Right lobe of liver (tissue), 6 donors: ENCODE results near the gene ADSS2. TPM values are rescaled to one million over a fixed set of nuclear protein-coding genes. Genes with fewer than 3 reads are reported as not detected.

ENCODE experiments used
- ATAC-seq, 4 donors: fragments of 200-7000 bp; cut with Tn5 transposase; one replicate each; pipeline ENCODE4 v1.9.1; 2020; ENCODE audit warnings: mild to moderate bottlenecking in 4 of 4, moderate library complexity in 4 of 4
- DNase-seq, 3 donors: peaks; one replicate each; pipeline ENCODE4 v3.0.0-alpha.2; 2020
- H3K27ac ChIP-seq, 3 donors: fragments of 200-600 bp; one replicate each; pipeline ENCODE4 v1.8.0; 2022
- H3K27me3 ChIP-seq, 2 donors: fragments of 200-600 bp; one replicate each; pipeline ENCODE4 v1.8.0; 2022
- H3K36me3 ChIP-seq, 4 donors: fragments of 200-600 bp; sonication (generic) in 1 of 4; one replicate each; pipeline versions ENCODE4 v1.5.1 to v1.8.0; 2017 to 2022; ENCODE audit warnings: control low read depth in 1 of 4
- H3K4me1 ChIP-seq, 4 donors: fragments of 200-600 bp; sonication (generic) in 1 of 4; one replicate each; pipeline versions ENCODE4 v1.5.1 to v1.8.0; 2017 to 2022; ENCODE audit warnings: control low read depth in 1 of 4
- H3K4me3 ChIP-seq, 3 donors: fragments of 200-600 bp; one replicate each; pipeline ENCODE4 v1.8.0; 2022
- H3K9me3 ChIP-seq, 4 donors: fragments of 200-600 bp; sonication (generic) in 1 of 4; one replicate each; pipeline versions ENCODE4 v1.5.1 to v1.8.0; 2017 to 2022; ENCODE audit warnings: control low read depth in 1 of 4
- POLR2A ChIP-seq: fragments of 450-650 bp; IDR thresholded peaks from one replicate; pipeline ENCODE4 v1.6.1; 2017; ENCODE audit warnings: antibody characterized with exemption, mild to moderate bottlenecking
- WGBS: methylation state at CpG from one replicate; pipeline ENCODE4 v1.1.6; 2018; ENCODE audit warnings: low coverage, low lambda C conversion rate; ENCODE audit not compliant: insufficient coverage; ENCODE audit errors: missing lambda C conversion rate; 5-methylcytosine and 5-hydroxymethylcytosine counted together
- intact Hi-C, 2 donors: fragments of 100-400 bp; cut with DNase I; formaldehyde crosslinking; loops; one replicate each; pipeline versions ENCODE4 v1.11.2 to v1.14.1; 2022
- total RNA-seq, 6 experiments: library from RNA; depleted of rRNA in 2 of 6; stranded (reverse); fragments of >200 nt in 2 of 6; fragmentation: NEBNext Ultra II Directional in 3 of 6; extraction: Animal tissue kit (Norgen Biotek cat#: 25700) in 3 of 6; gene quantifications; one replicate each; pipeline versions ENCODE4 v1.1.0 to v1.2.4, GENCODE V29; 2016 to 2023
- TF ChIP-seq, protein P1 (sequence below), 4 donors: fragments of 200-600 bp in 3 of 4; fragments of 450-650 bp in 1 of 4; IDR thresholded peaks; one replicate each; pipeline versions ENCODE4 v1.5.1 to v1.8.0; 2016 to 2022; ENCODE audit warnings: antibody characterized with exemption in 4 of 4, mild to moderate bottlenecking in 2 of 4
- donor health status: DM: no; HTN: yes; CAD: no.
- donor health status: DM: no; HTN: no; CAD: no.
- donor health status: DM: no; HTN: no; CAD: no.
- donor health status: DM: no; HTN: yes; CAD: no.
- donor health status: DM: no; HTN: yes; CAD: no.

ADSS2 gene
- total RNA-seq, 6 experiments from 2014 or later = 9.8 to 16.1 (median 14.5) TPM

DNA sequence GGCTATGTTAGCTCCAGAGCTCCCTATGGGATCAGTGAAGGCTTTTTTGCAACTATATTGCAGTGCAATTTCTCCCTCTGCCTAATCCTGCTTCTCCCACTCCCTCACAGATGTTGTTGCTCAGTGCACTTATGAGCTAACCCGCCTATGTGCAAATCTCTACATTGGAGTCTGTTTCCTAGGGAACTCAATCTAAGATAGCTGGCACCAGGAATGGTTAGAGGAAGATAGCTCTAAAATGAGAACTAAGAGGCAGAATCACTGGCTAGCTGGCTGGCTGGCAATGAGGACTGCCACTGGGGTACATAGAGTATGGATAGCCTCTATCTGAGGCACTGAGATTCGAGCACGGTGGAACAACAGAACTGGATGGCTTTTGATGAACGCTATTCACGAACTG, 39.5 kb downstream of the ADSS2 start:
- ATAC-seq (no peak), DNase-seq (no peak)
- H3K4me3 ChIP-seq = no peak overlapping the region
- H3K27ac ChIP-seq = no peak overlapping the region
- H3K4me1 ChIP-seq = no peaks in the 10 kb centered on the region
- TF ChIP-seq, protein P1, sequence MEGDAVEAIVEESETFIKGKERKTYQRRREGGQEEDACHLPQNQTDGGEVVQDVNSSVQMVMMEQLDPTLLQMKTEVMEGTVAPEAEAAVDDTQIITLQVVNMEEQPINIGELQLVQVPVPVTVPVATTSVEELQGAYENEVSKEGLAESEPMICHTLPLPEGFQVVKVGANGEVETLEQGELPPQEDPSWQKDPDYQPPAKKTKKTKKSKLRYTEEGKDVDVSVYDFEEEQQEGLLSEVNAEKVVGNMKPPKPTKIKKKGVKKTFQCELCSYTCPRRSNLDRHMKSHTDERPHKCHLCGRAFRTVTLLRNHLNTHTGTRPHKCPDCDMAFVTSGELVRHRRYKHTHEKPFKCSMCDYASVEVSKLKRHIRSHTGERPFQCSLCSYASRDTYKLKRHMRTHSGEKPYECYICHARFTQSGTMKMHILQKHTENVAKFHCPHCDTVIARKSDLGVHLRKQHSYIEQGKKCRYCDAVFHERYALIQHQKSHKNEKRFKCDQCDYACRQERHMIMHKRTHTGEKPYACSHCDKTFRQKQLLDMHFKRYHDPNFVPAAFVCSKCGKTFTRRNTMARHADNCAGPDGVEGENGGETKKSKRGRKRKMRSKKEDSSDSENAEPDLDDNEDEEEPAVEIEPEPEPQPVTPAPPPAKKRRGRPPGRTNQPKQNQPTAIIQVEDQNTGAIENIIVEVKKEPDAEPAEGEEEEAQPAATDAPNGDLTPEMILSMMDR (IDR thresholded peaks at IDR 0.05) = no peak
- TF ChIP-seq POLR2A = no peak
- H3K27me3 ChIP-seq = no peaks in the 10 kb centered on the region
- H3K36me3 ChIP-seq = peaks cover 0 to 40% (median 20%) of the 10 kb centered on the region in 4 donors
- intact Hi-C loops = no loop called here
- no peaks in the 10 kb centered on the region for H3K9me3 ChIP-seq
- 89% methylated on average over 5 of the region's 5 CpGs for WGBS

DNA sequence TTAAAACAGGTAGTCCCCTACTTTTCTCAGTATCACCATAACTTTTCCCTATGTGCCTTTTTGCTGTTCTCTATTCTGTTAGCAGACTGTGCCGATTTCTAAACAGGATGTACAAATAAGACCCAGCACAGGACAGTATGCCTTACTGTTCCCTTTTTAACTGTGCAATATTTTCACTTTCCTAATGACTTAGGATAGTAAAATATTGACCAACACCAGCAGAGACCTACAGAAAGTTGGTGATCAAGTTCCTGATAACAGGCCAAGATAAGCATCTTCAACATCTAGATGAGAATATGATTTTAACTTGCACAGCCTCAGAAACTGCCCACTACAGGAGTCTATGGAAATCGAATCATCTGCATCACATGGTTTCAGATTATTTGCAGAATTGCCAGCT, 42.0 kb downstream of the ADSS2 start:
- DNase-seq = no peak
- no peak overlapping the region for H3K27ac ChIP-seq
- TF ChIP-seq, protein P1 (IDR thresholded peaks at IDR 0.05) = no peak
- TF ChIP-seq POLR2A = no peak
- H3K4me1 ChIP-seq = no peaks in the 10 kb centered on the region
- no peak overlapping the region for H3K4me3 ChIP-seq
- H3K9me3 ChIP-seq = no peaks in the 10 kb centered on the region
- peaks cover 0 to 22% (median 15%) of the 10 kb centered on the region in 4 donors for H3K36me3 ChIP-seq
- H3K27me3 ChIP-seq = no peaks in the 10 kb centered on the region
- 73% methylated on average over 2 of the region's 2 CpGs for WGBS
- intact Hi-C loops = no loop called here
- peak in 3 of 4 donors; percentile 19 to 47 (median 45) for ATAC-seq

DNA sequence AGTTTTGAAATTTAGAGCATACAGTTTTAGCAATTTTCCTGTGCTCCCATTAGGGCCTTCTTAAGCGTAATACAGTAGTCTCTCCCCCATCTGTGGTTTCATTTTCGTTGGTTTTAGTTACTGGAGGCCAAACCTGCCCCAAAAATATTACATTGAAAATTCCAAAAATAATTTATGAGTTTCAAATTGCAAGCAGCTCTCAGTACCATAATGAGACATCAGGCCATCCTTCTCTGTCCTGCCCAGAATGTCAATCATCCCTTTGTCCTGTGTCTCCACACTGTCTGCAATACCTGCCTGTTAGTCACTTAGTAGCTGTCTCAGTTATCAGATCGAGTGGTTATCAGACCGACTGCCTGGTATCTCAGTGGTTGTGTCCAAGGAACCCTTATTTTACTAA, 45.4 kb downstream of the ADSS2 start:
- Histone ChIP-seq H3K36me3 (peaks cover 0 to 12% (median 4%) of the 10 kb centered on the region in 4 donors), H3K9me3 (no peaks in the 10 kb centered on the region), H3K4me1 (no peaks in the 10 kb centered on the region), H3K27ac (no peak overlapping the region), H3K27me3 (no peaks in the 10 kb centered on the region), H3K4me3 (no peak overlapping the region)
- WGBS = 61% methylated on average over 4 of the region's 4 CpGs
- DNase-seq = no peak
- ATAC-seq = no peak
- intact Hi-C loops = no loop called here
- TF ChIP-seq, protein P1 (IDR thresholded peaks at IDR 0.05) = no peak
- TF ChIP-seq POLR2A = no peak

DNA sequence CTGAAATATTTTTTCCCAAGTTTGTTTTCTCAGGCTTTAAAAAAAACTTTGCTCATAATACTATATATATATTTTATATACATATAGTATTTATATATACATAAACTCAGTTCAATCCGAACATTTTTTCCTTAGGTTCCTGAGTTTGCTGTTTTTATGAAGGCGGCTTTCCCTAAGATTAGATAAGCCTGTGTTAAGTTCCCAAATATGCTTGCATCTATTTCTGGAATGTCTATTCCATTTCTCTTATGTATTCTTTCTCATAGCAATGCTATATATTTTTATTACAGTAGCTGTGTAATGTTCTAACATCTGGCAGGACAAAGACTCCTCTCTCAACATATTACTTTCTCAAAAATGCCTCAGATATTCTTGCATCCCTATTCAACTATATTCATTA, 45.9 kb downstream of the ADSS2 start:
- Histone ChIP-seq H3K36me3 (peaks cover 0 to 8% (median 4%) of the 10 kb centered on the region in 4 donors), H3K27me3 (no peaks in the 10 kb centered on the region), H3K9me3 (no peaks in the 10 kb centered on the region), H3K27ac (no peak overlapping the region), H3K4me3 (no peak overlapping the region), H3K4me1 (no peaks in the 10 kb centered on the region)
- no peak for ATAC-seq
- WGBS = 89% methylated on average over 2 of the region's 2 CpGs
- intact Hi-C loops = no loop called here
- no peak for DNase-seq
- no peak for TF ChIP-seq POLR2A
- TF ChIP-seq, protein P1 (IDR thresholded peaks at IDR 0.05) = no peak

DNA sequence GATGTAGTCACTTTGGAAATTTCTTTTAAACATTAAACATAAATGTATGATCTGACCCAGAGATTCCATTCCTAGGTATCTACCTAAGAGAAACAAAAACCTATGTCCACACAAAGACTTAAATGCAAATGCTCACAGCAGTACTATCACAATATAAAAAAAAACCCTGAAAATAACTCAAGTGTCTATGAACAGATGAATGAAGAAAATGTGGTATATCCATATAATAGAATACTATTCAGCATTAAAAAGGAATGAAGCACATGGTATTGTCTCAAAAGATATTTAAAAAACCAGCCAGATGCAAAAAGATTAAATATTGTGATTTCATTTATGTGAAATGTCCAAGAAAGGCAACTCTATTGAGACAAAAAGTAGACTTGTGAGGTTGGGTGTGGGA, 48.3 kb downstream of the ADSS2 start:
- Histone ChIP-seq H3K36me3 (peaks cover 0 to 4% (median 2%) of the 10 kb centered on the region in 4 donors), H3K27me3 (no peaks in the 10 kb centered on the region), H3K4me1 (no peaks in the 10 kb centered on the region), H3K4me3 (no peak overlapping the region), H3K27ac (no peak overlapping the region), H3K9me3 (no peaks in the 10 kb centered on the region)
- TF ChIP-seq, protein P1 (IDR thresholded peaks at IDR 0.05) = no peak
- no peak for TF ChIP-seq POLR2A
- DNase-seq = no peak
- intact Hi-C loops = no loop called here
- no peak for ATAC-seq
